ENCODE results near the gene GSTA4.

The GSTA4 gene

GRCh38 chr6:53038141-53038540 is 43.1 kb upstream of the GSTA4 start:
- no peak overlapping the region for H3K4me3 ChIP-seq (ENCODE audit: low read depth, low read length)

GRCh38 chr6:53035549-53036213 is 40.6 kb upstream of the GSTA4 start:
- H3K4me3 ChIP-seq (ENCODE audit: low read depth, low read length): no peak overlapping the region
- no peak for TF ChIP-seq CTCF (IDR thresholded peaks at IDR 0.05; ENCODE audit: low read depth, low read length)

More at GRCh38 chr6:53038141-53038540, 43.1 kb upstream of the GSTA4 start:
- no peak for TF ChIP-seq CTCF (IDR thresholded peaks at IDR 0.05; ENCODE audit: low read depth, low read length)

- no peak overlapping the region for H3K4me3 ChIP-seq (ENCODE audit: low read depth, low read length)
- no peak for TF ChIP-seq CTCF (IDR thresholded peaks at IDR 0.05; ENCODE audit: low read depth, low read length)
Measured at GRCh38 chr6:53033764-53034163, 38.7 kb upstream of the GSTA4 start.

GRCh38 chr6:53032849-53033248 is 37.8 kb upstream of the GSTA4 start:
- H3K4me3 ChIP-seq (ENCODE audit: low read depth, low read length): no peak overlapping the region
- TF ChIP-seq CTCF (IDR thresholded peaks at IDR 0.05; ENCODE audit: low read depth, low read length): no peak

GRCh38 chr6:53031281-53031680 is 36.2 kb upstream of the GSTA4 start:
- TF ChIP-seq CTCF (IDR thresholded peaks at IDR 0.05; ENCODE audit: low read depth, low read length): no peak
- H3K4me3 ChIP-seq (ENCODE audit: low read depth, low read length): no peak overlapping the region

GRCh38 chr6:53029761-53030160 is 34.7 kb upstream of the GSTA4 start:
- TF ChIP-seq CTCF (IDR thresholded peaks at IDR 0.05; ENCODE audit: low read depth, low read length): no peak
- no peak overlapping the region for H3K4me3 ChIP-seq (ENCODE audit: low read depth, low read length)

- no peak overlapping the region for H3K4me3 ChIP-seq (ENCODE audit: low read depth, low read length)
- no peak for TF ChIP-seq CTCF (IDR thresholded peaks at IDR 0.05; ENCODE audit: low read depth, low read length)
Measured at GRCh38 chr6:53029257-53029656, 34.2 kb upstream of the GSTA4 start.

Data from WI38 (cell line).